Forelimb muscle (tissue), 1 donor: ENCODE results near the gene THSD8. TPM values are rescaled to one million over a fixed set of nuclear protein-coding genes. Genes with fewer than 3 reads are reported as not detected.
"Not testable (repeated sequence)": the region's sequence is repeated elsewhere in the genome, so short reads cannot be mapped to it uniquely, and the experiment has no call there.

Source experiments
- DNase-seq: peaks from one replicate; pipeline ENCODE4 v3.0.0-alpha.2; 2013; ENCODE audit warnings: low read depth
- polyA plus RNA-seq: library from polyadenylated mRNA; unstranded; fragments of 120-200 nt; gene quantifications from one replicate; pipeline ENCODE4 v1.2.1, GENCODE V29; 2013; ENCODE audit not compliant: insufficient read length

The THSD8 gene
- polyA plus RNA-seq, 1 donor = 3.0 TPM

GRCh38 chr19:12825254-12826131 lies 23.6 kb downstream of the THSD8 start:
- no peak for DNase-seq

GRCh38 chr19:12828494-12828893 lies 26.6 kb downstream of the THSD8 start:
- DNase-seq = no peak

GRCh38 chr19:12833418-12833737 lies 31.5 kb downstream of the THSD8 start:
- no peak for DNase-seq

GRCh38 chr19:12833738-12834565 lies 32.1 kb downstream of the THSD8 start:
- no peak for DNase-seq

- no peak for DNase-seq
These were observed 32.7 kb downstream of the THSD8 start, which contains the start of gene RTBDN for GRCh38 chr19:12834566-12834943. RTBDN (minus strand) TSS chr19:12834579; CDS start chr19:12829979, 4,600 bp downstream.

GRCh38 chr19:12834976-12835757 lies 33.3 kb downstream of the THSD8 start:
- no peak for DNase-seq

- DNase-seq = no peak
These were observed 34.6 kb downstream of the THSD8 start for GRCh38 chr19:12836529-12836863.

GRCh38 chr19:12837225-12837624 lies 35.4 kb downstream of the THSD8 start:
- no peak for DNase-seq

GRCh38 chr19:12838182-12838885 lies 36.5 kb downstream of the THSD8 start, which contains the start of gene MAST1:
MAST1 (plus strand) TSS chr19:12838515; CDS start chr19:12838573, 58 bp downstream.
- DNase-seq = no peak

- DNase-seq = no peak
These were observed 37.3 kb downstream of the THSD8 start for GRCh38 chr19:12838886-12839756.

- no peak for DNase-seq
These were observed 38.5 kb downstream of the THSD8 start for GRCh38 chr19:12840091-12841079.

GRCh38 chr19:12841094-12841493 lies 39.2 kb downstream of the THSD8 start:
- no peak for DNase-seq

GRCh38 chr19:12842511-12842910 lies 40.6 kb downstream of the THSD8 start:
- no peak for DNase-seq

GRCh38 chr19:12843328-12843727 lies 41.5 kb downstream of the THSD8 start:
- DNase-seq = no peak

- no peak for DNase-seq
These were observed 42.3 kb downstream of the THSD8 start for GRCh38 chr19:12843999-12844732.

- not testable (repeated sequence) for DNase-seq
These were observed 44.7 kb downstream of the THSD8 start for GRCh38 chr19:12846613-12847012.

- peak; percentile 25 for DNase-seq
These were observed 45.6 kb downstream of the THSD8 start for GRCh38 chr19:12847159-12848139.
